LNCAP (cell line): Measurements from ENCODE around the gene TRPV2.

ENCODE experiments used
- CTCF ChIP-seq: fragments of 450-650 bp; IDR thresholded peaks from 2 replicates; pipeline ENCODE4 v1.5.1; 2017; ENCODE audit warnings: mild to moderate bottlenecking

The TRPV2 gene

GRCh38 chr17:16380640-16381495 lies 34.5 kb upstream of the TRPV2 start, which contains the start of gene UBB:
UBB (plus strand) TSS chr17:16381091; CDS start chr17:16381908, 817 bp downstream.
- no peak for TF ChIP-seq CTCF

GRCh38 chr17:16381496-16381820 lies 33.9 kb upstream of the TRPV2 start:
- TF ChIP-seq CTCF, result no peak

- no peak for TF ChIP-seq CTCF
These were observed 32.2 kb upstream of the TRPV2 start for GRCh38 chr17:16383216-16383615.

GRCh38 chr17:16383772-16384287 lies 31.5 kb upstream of the TRPV2 start:
- TF ChIP-seq CTCF, result no peak

GRCh38 chr17:16384557-16384956 lies 30.8 kb upstream of the TRPV2 start:
- no peak for TF ChIP-seq CTCF

- no peak for TF ChIP-seq CTCF
These were observed 23.9 kb upstream of the TRPV2 start for GRCh38 chr17:16391451-16391850.

GRCh38 chr17:16398270-16399267 lies 16.8 kb upstream of the TRPV2 start:
- TF ChIP-seq CTCF, result no peak
